Gastroesophageal sphincter (tissue), 3 donors: ENCODE data around the gene CDH23.

Experiments used
- EP300 ChIP-seq: sonication (generic); formaldehyde crosslinking; IDR thresholded peaks from one replicate; pipeline ENCODE4 v1.6.1; 2017; ENCODE audit warnings: antibody characterized with exemption, mild to moderate bottlenecking
- POLR2A ChIP-seq, 2 donors: fragments of 450-650 bp; IDR thresholded peaks; one replicate each; pipeline ENCODE4 v1.6.1; 2017; ENCODE audit warnings: antibody characterized with exemption in 2 of 2, mild to moderate bottlenecking in 2 of 2, moderate library complexity in 1 of 2
- POLR2AphosphoS5 ChIP-seq: sonication (generic); formaldehyde crosslinking; IDR thresholded peaks from one replicate; pipeline ENCODE4 v1.6.1; 2017; ENCODE audit warnings: antibody characterized with exemption
- TF ChIP-seq, protein P1 (sequence below), 4 experiments: fragments of 200-600 bp in 2 of 4; fragments of 450-650 bp in 2 of 4; sonication (generic) in 1 of 4; IDR thresholded peaks; one replicate each; pipeline ENCODE4 v1.5.1; 2017 to 2019; ENCODE audit warnings: antibody characterized with exemption in 4 of 4, mild to moderate bottlenecking in 2 of 4, moderate library complexity in 2 of 4

DNA sequence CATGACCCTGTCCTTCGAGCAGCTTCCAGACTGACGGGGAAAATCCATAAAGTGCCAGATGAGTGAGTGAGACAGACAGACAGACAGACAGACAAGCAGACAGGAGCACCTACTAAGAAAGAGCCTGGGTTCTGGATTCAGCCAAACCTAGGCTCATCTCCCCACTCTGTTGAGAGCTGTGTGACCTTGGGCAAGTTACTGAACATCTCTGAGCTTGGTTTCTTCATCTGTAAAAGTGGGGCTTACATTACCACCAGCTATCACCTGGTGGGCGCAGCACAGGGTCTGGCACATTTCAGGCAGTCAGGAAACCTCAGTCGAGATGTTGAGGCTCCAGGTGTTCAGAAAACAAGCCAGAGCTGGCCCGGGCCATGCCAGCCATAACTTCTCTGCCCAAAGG is 285.3 kb downstream of the CDH23 start:
- TF ChIP-seq, protein P1, sequence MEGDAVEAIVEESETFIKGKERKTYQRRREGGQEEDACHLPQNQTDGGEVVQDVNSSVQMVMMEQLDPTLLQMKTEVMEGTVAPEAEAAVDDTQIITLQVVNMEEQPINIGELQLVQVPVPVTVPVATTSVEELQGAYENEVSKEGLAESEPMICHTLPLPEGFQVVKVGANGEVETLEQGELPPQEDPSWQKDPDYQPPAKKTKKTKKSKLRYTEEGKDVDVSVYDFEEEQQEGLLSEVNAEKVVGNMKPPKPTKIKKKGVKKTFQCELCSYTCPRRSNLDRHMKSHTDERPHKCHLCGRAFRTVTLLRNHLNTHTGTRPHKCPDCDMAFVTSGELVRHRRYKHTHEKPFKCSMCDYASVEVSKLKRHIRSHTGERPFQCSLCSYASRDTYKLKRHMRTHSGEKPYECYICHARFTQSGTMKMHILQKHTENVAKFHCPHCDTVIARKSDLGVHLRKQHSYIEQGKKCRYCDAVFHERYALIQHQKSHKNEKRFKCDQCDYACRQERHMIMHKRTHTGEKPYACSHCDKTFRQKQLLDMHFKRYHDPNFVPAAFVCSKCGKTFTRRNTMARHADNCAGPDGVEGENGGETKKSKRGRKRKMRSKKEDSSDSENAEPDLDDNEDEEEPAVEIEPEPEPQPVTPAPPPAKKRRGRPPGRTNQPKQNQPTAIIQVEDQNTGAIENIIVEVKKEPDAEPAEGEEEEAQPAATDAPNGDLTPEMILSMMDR (IDR thresholded peaks at IDR 0.05): no peak
- no peak for TF ChIP-seq POLR2A (IDR thresholded peaks at IDR 0.05)
- TF ChIP-seq EP300: no peak
- TF ChIP-seq POLR2AphosphoS5: no peak
